Ramos (cell line): Measurements from ENCODE around the gene TAC3.
"Not testable (repeated sequence)": the region's sequence is repeated elsewhere in the genome, so short reads cannot be mapped to it uniquely, and the experiment has no call there.

Experiments used
- in situ Hi-C: fragments of 300-500 bp; cut with MboI; formaldehyde crosslinking; loops from one replicate; pipeline ENCODE4 v1.14.3; 2022; ENCODE audit warnings: low sequenced_read_pairs; ENCODE audit not compliant: unreplicated experiment

The TAC3 gene

GRCh38 chr12:57016348-57016747 lies at the start of gene TAC3:
TAC3 (minus strand) TSS chr12:57016529; CDS start chr12:57015797, 732 bp downstream.
- in situ Hi-C loops = no loop called here

- in situ Hi-C loops = no loop called here
Observed at GRCh38 chr12:57063991-57064685, 47.8 kb upstream of the TAC3 start.

- in situ Hi-C loops = no loop called here
Observed at GRCh38 chr12:57058454-57058853, 42.1 kb upstream of the TAC3 start.

GRCh38 chr12:57057067-57057751 lies 40.9 kb upstream of the TAC3 start:
- in situ Hi-C loops = no loop called here

- in situ Hi-C loops = no loop called here
Observed at GRCh38 chr12:57055824-57056223, 39.5 kb upstream of the TAC3 start.

- in situ Hi-C loops = not testable (repeated sequence)
Observed at GRCh38 chr12:57053901-57054300, 37.6 kb upstream of the TAC3 start.

- in situ Hi-C loops = not testable (repeated sequence)
Observed at GRCh38 chr12:57053146-57053545, 36.8 kb upstream of the TAC3 start.

GRCh38 chr12:57051011-57051410 lies 34.7 kb upstream of the TAC3 start:
- in situ Hi-C loops = no loop called here

- in situ Hi-C loops = no loop called here
Observed at GRCh38 chr12:57049890-57050289, 33.6 kb upstream of the TAC3 start, which contains the start of gene MYO1A. MYO1A (minus strand) TSS chr12:57050129; CDS start chr12:57048323, 1,806 bp downstream.

GRCh38 chr12:57049119-57049446 lies 32.8 kb upstream of the TAC3 start:
- in situ Hi-C loops = no loop called here

GRCh38 chr12:57048423-57049118 lies 32.2 kb upstream of the TAC3 start:
- in situ Hi-C loops = no loop called here

GRCh38 chr12:57047981-57048380 lies 31.7 kb upstream of the TAC3 start:
- in situ Hi-C loops = no loop called here

GRCh38 chr12:57046947-57047890 lies 30.9 kb upstream of the TAC3 start:
- in situ Hi-C loops = no loop called here

- in situ Hi-C loops = no loop called here
Observed at GRCh38 chr12:57046086-57046791, 29.9 kb upstream of the TAC3 start.

- in situ Hi-C loops = no loop called here
Observed at GRCh38 chr12:57044889-57045288, 28.6 kb upstream of the TAC3 start.

GRCh38 chr12:57044468-57044867 lies 28.1 kb upstream of the TAC3 start:
- in situ Hi-C loops = no loop called here

GRCh38 chr12:57042695-57043094 lies 26.4 kb upstream of the TAC3 start:
- in situ Hi-C loops = no loop called here

- in situ Hi-C loops = no loop called here
Observed at GRCh38 chr12:57040750-57041149, 24.4 kb upstream of the TAC3 start.

- in situ Hi-C loops = no loop called here
Observed at GRCh38 chr12:57040211-57040610, 23.9 kb upstream of the TAC3 start.
